NCI-H2081 treated with DMSO at 0.1 percent for 48 hours (cell line): ENCODE data around the gene ZNF536.
"Not testable (repeated sequence)": the region's sequence is repeated elsewhere in the genome, so short reads cannot be mapped to it uniquely, and the experiment has no call there.

Experiments used
- DNase-seq: peaks from one replicate; lab custom pipeline; 2025; lab: John Stamatoyannopoulos, UW

ZNF536 gene

GRCh38 chr19:30341611-30342201, 30.5 kb upstream of the ZNF536 start:
- DNase-seq = no peak

DNA sequence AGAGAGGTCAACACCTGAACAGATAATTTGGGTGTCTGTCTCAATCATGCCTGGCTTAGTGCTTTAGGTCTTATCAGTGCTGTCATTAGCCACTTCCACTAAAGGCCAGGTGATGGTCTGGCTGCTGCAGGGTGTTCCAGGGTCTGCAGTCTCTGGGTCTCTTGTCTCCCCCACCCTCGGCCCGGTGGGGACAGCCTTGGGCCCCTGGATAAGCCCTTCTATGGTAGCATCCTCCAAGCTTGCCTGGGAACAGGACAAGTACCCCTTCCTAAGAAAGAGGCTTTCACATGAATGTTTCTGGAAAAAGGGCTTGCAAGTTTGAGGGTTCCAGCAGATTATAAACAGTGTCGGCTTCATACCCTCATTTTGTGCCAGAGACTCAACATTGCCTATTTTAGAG, 29.3 kb upstream of the ZNF536 start:
- DNase-seq = no peak

DNA sequence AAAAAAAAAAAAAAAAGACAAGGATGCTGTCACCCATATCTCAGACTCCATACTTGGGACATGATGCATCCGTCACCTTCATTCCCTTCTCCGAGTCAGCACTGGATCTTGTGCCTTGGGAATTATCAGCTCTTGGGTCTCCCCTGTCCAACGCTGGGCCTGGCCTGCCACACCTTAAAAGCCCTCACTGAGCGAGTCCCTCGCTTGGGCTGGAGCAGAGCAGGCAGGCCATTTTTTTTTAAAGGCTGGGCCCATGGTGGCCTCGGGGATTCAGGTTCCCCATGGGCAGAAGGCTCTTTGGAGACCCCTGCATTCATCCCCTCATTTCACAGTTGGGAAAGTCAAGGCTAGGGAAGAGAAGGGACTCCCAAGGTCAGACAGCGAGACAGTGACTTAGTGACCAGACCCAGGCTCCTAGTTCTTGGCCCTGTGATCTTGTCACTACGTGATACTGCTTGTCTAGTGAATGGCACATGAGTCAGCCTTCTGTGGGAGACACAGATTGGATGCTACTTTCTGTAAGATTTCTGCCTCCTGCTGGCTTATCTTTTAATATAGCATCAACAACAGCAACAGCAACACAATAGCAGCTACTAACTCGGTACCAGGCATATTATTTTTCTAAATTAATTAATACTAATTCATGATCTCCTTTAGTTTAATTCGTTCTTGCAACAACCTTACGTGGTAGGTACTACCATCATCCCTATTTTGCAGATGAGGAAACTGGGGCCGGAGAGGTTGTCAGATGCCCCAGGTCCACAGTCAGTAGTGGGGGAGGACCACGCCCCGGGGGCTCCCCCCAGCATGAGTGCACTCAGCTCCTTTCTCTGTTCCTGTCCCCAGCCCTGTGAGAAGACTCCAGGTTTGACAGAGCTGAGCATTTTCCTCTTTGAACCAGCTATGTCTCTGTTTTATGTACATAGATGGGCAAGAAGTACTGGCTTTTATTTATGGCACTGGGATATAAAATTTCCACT, 27.4 kb upstream of the ZNF536 start:
- no peak for DNase-seq

- DNase-seq = no peak
Observed at GRCh38 chr19:30345686-30346085, 26.5 kb upstream of the ZNF536 start.

DNA sequence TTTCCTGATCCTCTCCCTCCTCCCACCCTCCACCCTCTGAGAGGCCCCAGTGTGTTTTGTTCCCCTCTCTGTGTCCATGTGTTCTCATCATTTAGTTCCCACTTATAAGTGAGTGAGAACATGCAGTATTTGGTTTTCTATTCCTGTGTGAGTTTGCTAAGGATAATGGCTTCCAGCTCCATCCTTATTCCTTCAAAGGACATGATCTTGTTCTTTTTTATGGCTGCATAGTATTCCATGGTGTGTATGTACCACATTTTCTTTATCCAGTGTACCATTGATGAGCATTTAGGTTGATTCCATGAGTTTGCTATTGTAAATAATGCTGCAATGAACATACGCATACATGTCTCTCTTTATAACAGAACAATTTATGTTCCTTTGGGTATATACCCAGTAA, 25.7 kb upstream of the ZNF536 start:
- not testable (repeated sequence) for DNase-seq

- DNase-seq = no peak
Observed at GRCh38 chr19:30349131-30349730, 23.0 kb upstream of the ZNF536 start.

DNA sequence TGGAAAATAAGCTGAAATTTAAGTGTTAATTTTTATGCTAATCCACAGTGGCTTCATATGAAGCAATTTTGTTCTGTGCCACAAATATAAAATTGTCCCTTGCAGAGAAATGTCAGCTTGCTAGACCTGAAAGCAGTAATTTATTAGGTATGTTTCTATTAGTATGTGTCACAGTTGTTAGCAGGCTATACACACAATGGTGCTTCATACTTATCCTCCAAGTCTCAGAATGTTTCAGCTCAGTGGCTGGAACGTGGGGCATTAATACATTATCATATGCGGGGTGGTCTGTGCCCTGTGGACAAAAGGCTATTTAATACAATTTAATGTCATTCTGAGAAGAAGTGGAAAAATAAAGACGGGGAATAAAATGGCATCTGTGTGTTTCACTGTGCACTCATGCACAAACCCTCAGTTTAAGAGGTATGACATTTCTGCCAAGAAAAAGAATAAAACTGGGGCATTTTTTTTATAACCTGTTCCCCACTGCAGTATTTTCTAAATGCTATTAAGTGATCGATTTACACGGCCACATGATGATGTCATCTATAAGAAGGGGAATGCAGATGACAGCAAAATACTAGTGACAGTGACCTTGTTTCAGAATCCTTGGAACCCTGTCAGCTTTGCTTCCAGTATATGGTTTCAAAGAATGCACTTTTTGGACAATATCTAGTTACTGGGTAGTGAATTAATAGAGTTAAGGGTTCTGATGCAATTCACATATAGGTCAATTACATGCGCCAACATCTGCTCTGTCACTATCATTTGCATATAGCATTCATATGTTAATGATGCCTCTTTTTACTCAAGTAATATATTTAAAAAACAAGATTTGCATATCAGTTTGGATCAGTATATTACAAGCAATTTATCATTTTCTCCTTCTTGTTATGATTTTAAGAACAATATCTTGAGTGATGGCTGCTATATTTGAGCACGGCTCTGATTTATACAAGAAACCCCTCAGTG, 21.2 kb upstream of the ZNF536 start:
- no peak for DNase-seq

DNA sequence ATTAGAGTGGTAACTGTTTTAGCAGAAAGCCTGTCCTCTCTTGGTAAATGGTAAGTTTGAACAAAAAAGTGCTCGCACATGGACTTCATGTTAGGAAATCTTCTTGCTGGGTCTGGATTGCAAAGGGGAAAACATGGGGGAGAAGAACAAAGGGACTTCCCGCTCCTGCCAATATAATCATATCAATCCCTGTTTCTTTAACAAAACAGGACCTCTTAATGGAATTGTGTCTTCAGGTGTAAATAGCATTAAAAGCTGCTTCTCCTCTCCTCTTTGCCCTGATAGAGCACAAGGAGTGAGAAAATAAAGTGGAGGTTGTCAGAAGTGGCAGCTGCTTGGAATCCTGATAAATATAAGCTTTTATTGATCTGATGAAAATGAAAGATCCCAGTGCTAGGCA, 20.4 kb upstream of the ZNF536 start:
- no peak for DNase-seq

GRCh38 chr19:30353394-30353945, 18.7 kb upstream of the ZNF536 start:
- no peak for DNase-seq

GRCh38 chr19:30355586-30355985, 16.6 kb upstream of the ZNF536 start:
- no peak for DNase-seq

GRCh38 chr19:30356951-30357579, 15.1 kb upstream of the ZNF536 start:
- no peak for DNase-seq

GRCh38 chr19:30357580-30357954, 14.6 kb upstream of the ZNF536 start:
- DNase-seq = no peak

DNA sequence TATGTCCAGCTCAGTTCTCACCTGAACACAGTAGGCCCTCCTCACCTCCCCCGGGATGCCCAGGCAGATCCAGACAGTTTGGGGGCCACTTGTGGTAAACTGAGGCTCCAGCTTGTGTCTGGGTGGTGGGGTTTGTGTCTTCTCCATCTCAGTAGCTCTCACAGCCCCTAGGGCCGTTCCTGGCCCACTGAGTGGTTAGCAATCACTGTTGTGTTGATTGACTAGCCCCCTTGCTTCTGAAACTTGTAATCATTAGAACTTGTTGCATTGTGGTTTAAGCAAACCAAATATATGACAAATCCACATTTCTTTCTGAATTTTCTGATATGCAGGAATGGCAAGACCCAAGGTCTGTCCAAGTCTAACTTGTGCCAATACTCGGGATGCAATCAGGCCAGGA, 13.9 kb upstream of the ZNF536 start:
- DNase-seq = no peak

DNA sequence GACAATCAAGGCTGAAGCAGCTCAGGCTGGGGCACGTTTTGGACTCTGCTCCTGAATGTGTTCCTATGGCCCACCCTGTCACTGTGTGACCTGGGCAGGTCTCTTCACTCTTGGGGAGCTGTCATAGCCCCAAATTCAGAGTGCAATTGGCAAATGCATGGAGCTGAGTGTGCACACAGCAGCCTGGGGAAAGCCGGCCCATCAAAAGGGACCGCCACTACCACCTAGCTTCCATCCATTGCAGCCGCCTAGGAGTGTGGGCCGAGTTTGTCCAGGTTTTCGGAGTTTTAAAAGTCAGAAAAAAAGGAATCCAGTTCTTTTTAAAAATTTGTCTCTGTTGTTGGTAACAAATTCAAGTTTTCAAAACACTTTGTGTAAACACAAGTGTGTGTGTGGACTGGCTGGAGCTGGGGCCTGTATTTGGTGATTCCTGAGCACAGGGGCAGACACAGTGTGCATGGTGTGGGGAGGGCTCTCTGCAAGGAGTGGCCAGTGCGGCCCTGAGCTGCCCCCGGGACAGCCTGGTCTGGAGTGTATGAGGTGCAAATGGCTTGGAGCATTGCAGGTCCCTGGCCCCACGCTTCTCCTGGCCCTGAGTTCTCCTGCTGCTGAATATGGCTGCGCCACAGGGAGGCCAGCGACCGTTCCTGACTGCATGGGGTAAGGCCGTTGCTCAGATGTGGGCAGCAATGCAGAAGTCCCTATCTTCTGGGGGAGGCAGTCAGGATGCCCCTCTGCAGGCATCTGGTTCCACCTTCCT, 13.2 kb upstream of the ZNF536 start:
- no peak for DNase-seq

DNA sequence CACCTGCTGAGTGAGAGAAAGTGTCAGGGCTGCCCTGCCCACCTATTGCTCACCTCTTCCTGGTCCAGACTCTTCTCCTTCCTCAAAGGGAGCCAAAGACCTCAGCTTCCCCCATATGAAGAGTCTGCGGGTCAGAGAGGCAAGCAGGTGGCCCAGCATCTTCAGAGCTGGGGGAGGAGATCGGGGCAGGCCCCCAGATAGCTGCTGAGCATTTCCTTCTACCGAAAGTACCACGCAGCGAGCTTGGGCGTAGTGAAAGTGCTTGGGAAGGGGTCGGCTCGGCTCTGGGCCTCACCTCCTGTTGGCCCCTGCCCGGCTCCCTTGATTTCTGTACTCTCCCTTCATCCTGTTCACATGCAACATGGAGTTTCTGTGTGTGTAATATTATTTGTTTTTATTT, 12.2 kb upstream of the ZNF536 start:
- no peak for DNase-seq

DNA sequence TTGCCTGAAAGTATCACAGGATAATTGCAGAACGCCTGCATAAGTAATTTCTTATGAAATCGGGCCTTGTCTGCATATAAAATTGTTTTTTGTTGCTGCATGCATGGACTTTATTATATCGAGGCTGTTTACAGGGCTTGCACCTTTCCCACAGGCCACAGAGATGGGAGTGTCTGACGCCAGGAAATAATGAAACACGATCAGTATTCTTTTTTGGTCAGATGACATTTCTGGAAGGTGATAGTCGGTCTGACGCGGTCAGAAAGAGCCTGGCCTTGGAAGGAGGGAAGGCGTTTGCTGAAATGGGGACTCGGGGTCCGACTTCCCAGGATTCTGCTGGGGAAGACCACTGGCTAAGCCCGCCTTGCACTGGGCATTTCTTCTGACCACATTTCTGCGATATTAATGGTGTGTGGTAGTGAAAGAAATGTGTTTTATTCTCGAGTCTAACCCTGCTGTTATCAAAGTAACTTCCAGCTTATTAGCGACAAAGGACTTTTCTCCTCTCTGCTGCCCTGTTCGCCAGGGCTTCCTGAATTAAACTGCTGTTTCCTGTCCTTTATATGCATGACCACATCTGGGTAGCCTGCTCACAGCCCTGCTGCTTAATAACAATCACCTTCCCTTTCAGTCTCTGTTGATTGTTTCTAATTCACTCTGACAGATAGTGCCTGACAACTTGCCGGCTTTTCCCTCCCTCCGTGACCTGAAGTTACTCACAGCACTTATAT, 11.6 kb upstream of the ZNF536 start:
- DNase-seq = no peak

DNA sequence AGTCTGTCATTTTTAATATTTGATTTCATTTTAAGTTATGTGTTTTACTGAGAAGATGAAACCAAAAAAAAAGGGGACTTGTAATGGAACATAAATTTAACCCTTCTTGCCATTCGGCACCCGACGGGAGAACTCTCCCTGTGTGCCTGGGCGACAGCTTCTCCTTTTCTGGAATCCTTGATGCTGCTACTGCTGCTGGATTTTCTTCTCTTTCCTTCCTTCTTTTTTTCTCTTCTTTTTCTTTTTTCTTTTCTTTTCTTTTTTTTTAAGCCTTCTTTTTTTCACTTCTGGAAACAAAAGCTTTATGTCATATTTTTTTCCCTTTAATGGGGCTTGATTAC, 11.1 kb upstream of the ZNF536 start:
- DNase-seq = no peak

DNA sequence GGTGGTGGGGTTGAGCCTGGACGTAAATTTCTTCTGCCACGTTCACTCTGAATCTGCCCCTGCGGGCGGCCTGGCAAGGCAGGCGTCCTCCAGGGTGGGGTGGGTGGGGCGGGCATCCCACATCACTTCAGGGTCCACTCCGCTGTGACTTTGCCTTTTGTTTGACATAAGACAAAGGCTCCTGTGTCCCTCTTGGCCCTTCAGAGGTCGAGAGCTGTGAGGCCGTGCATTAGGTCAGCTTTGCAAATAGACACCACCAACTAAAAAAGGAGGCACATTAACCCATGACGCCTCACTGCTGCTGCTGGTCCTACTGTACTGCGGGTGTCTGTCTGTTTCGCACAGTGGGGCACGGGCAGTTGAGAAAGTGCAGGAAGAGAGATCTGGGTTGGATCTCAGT, 10.5 kb upstream of the ZNF536 start:
- no peak for DNase-seq

- no peak for DNase-seq
Observed at GRCh38 chr19:30362156-30362754, 9.9 kb upstream of the ZNF536 start.
